Lower leg skin (tissue), 3 donors: Measurements from ENCODE around the gene SFMBT2.

Experiments
- CTCF ChIP-seq, 3 donors: fragments of 450-650 bp; IDR thresholded peaks; one replicate each; pipeline ENCODE4 v1.5.1; 2016; ENCODE audit warnings: antibody characterized with exemption in 3 of 3, mild to moderate bottlenecking in 3 of 3, moderate library complexity in 2 of 3
- POLR2A ChIP-seq, 2 donors: fragments of 450-650 bp; IDR thresholded peaks; one replicate each; pipeline ENCODE4 v1.6.1; 2016 to 2017; ENCODE audit warnings: antibody characterized with exemption in 2 of 2, mild to moderate bottlenecking in 1 of 2, moderate library complexity in 1 of 2

- no peak for TF ChIP-seq CTCF (IDR thresholded peaks at IDR 0.05)
- no peak for TF ChIP-seq POLR2A (IDR thresholded peaks at IDR 0.05)
Observed at GRCh38 chr10:7319632-7320031, 91.2 kb downstream of the SFMBT2 start.
